Mucosa of gallbladder (tissue), 1 donor: ENCODE results near the gene CCDC157. TPM values are rescaled to one million over a fixed set of nuclear protein-coding genes. Genes with fewer than 3 reads are reported as not detected.
"Not testable (repeated sequence)": the region's sequence is repeated elsewhere in the genome, so short reads cannot be mapped to it uniquely, and the experiment has no call there.

Source experiments
- DNase-seq: peaks from one replicate; pipeline ENCODE4 v3.0.0-alpha.2; 2020; ENCODE audit warnings: low spot score
- total RNA-seq: library from RNA; stranded (reverse); gene quantifications from one replicate; pipeline ENCODE4 v1.2.1, GENCODE V29; 2021
- donor health status: DM: no; HTN: no; CAD: no.

CCDC157 gene
- total RNA-seq, 1 donor from 2014 or later: 6.5 TPM

DNA sequence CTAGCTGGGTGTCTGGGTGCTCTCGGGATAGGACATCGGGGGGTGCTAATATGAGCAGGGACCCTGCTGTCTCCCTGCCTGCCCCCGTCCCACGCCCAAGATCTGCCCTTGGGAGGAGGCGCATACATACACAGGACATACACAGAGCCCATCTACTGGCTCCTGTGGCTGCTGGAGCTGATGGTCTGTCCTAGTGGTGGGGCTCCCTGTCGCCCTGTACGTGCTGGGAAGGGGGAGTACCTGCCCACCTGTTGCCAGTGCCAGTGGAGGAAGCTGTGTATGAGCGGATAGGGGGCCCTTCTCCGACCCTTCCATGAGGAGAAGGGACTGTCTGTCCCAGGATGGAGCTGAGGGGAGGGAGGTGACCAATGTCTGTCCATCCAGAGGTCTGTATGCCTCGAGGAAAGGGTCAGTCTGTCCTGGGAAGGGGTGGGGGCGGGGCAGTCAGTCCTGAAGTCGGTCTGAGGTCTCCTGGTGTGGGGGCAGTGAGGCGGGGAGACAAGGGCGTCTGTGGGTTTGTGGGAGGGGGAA is 31.0 kb upstream of the CCDC157 start:
- DNase-seq: no peak

GRCh38 chr22:30326255-30326705 is 30.5 kb upstream of the CCDC157 start:
- DNase-seq: no peak

- DNase-seq: peak; percentile 93
Observed at GRCh38 chr22:30326706-30327362, 30.0 kb upstream of the CCDC157 start, which contains the start of gene TBC1D10A. Gene TBC1D10A (minus strand): TSS chr22:30326941. CDS start chr22:30326881, 60 bp downstream.

- DNase-seq: no peak
Observed at GRCh38 chr22:30327864-30328345, 28.9 kb upstream of the CCDC157 start.

DNA sequence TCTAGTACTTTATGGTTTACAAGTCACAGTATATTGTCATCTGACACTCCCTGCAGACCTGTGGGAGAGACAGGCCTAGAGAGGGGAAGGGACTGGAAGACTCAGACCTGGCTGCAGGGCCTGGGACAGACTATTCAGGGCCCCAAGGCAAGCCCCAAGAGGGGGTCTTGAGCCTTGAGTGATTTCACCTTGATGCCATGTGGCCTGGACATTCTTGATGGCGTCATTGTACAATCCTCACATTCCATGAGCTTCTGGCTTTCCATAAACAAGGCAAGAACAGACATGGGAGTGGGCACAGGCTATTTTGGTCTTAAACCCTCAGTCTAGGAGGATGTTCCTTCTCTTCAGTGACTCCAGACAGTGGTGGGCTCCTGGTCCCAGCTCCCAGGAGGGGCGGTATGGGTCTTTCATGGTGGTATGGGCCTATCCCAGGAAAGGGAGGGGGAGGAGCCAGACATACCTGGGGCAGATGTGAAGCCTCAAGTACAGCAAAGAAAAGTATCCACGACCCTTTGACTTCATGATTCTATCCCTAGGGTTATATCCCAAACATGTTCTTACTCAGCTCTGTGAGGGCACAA is 28.2 kb upstream of the CCDC157 start:
- no peak for DNase-seq

GRCh38 chr22:30332551-30332950 is 24.3 kb upstream of the CCDC157 start:
- DNase-seq: no peak

DNA sequence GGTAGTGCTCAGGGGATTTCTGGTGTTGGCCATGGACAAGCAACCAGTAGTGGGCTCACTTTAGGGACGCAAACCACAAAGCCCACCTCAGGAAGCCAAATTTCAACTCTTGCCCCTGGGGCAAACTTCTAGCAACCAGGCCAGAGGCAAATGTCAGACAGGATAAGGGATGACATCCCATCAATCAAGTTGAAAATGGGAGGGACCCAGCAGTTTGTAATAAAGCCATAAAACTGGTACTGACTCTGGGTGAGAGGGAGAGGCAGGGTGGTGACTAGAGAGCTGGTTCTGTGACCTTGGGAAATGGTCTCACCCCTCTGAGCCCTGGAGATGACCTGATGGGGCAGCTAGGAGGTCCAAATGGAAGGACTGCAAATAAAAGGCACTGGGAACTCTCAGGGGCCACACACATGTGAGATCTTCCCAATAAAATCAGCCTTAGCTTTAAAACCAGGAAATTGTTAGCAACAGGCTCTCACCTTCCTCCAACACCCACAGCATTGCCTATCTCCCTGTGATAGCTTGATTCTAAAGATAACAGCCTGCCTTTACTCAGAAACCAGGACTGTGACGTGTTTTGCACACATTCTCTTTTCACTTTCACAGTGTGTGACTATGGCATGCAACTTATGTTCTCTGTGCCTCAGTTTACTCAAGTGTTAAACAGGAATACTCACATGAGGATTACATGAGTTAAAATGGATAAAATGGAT is 23.7 kb upstream of the CCDC157 start:
- DNase-seq: no peak

DNA sequence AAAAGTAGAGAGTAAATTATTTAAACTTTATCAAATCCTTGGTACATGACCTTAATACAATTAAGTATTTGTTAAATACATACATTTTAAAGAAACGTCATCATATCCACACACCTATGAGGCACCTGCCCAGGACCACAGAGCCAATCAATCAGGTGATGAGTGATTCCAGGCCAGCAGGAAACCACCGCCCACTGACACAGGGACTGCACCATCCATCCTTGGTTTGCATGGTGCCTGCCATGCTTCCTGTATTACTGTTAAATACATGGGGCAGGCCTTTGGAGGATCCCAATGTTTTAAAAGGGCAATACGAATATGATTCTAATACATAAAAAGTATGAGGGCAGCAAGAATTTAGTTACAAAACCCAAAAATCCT is 23.1 kb upstream of the CCDC157 start:
- no peak for DNase-seq

DNA sequence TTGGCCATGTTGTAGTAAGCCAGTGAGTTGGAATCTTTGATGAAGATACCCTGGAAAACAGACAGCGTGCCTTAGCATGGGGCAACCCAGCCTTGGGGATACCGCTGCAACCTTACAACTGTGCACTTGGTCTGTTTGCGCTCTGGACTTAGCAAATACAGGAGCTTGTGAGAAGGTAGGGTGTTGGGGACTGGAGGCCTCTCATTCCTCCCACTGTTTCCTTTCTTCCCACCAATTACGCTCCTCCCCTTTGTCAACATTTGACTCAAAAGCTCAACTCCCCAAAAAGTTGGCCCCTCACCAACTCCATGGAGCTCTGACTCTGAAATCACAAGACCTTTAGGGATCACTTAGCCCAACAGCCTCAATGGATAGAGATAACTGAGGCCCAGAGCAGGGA is 22.2 kb upstream of the CCDC157 start:
- DNase-seq: no peak

- DNase-seq: no peak
Observed at GRCh38 chr22:30335236-30335635, 21.6 kb upstream of the CCDC157 start.

- no peak for DNase-seq
Observed at GRCh38 chr22:30336752-30337460, 19.9 kb upstream of the CCDC157 start.

DNA sequence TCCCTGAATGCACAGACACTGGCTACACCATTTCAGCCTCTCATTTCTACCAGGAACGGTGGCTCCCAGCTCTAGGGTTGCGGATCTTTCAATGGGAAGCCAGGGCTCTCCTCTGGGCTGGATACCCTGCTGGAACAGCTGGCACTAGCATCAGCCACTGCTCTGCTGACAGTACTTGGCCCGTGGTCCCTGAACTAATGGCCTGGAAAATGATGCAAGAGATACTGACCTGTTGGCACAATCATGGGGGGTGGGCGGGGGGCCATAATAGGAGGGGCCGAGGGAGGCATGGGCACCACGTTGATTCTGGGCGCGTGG is 19.4 kb upstream of the CCDC157 start:
- DNase-seq: no peak

DNA sequence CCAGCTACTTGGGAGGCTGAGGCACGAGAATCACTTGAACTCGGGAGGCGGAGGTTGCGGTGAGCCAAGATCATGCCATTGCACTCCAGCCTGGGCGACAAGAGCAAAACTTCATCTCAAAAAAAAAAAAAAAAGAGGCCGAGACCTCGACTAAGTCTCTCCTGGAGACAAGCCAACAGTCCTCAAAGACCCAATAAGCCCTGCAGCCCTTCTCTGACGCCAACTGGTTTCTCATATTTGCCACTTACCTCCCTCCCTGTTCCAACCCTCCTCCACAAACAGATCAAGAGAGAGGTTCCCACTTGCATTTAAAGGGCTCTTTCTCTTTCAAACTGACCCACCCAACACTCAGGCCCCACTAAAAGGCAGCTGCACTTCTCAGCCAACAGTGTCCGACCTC is 18.5 kb upstream of the CCDC157 start:
- DNase-seq: not testable (repeated sequence)

GRCh38 chr22:30338802-30339201 is 18.0 kb upstream of the CCDC157 start:
- no peak for DNase-seq

- DNase-seq: no peak
Observed at GRCh38 chr22:30340911-30341685, 15.7 kb upstream of the CCDC157 start.

GRCh38 chr22:30344447-30345200 is 12.2 kb upstream of the CCDC157 start:
- DNase-seq: no peak

GRCh38 chr22:30347255-30347892 is 9.4 kb upstream of the CCDC157 start:
- DNase-seq: no peak

DNA sequence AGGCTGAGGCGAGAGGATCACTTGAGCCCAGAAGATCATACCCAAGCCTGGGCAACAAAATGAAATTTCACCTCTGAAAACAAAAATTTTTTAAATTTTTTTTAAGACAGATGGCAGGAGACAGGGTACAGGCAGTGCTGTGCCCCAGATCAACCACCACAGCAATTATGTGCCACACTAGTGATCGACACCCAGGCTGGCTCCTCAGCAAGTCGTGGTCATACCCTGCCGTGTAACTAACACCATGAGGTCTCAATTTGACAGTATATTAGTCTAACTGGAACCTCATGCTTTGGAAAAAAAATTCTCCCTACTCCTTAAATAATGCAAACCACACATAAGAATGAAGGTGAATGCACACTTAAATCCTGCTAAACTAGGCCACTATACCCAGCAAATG is 8.4 kb upstream of the CCDC157 start:
- DNase-seq: no peak

- no peak for DNase-seq
Observed at GRCh38 chr22:30348809-30349208, 8.0 kb upstream of the CCDC157 start.

- no peak for DNase-seq
Observed at GRCh38 chr22:30351226-30351625, 5.6 kb upstream of the CCDC157 start.
